Stomach (tissue), 9 donors: ENCODE results near the gene IFNA14. TPM values are rescaled to one million over a fixed set of nuclear protein-coding genes. Genes with fewer than 3 reads are reported as not detected.
"Not testable (repeated sequence)": the region's sequence is repeated elsewhere in the genome, so short reads cannot be mapped to it uniquely, and the experiment has no call there.

ENCODE experiments used
- DNase-seq, 2 donors: peaks; one replicate each; pipeline versions ENCODE4 v3.0.0 to v3.0.0-alpha.2; 2013 to 2019
- H3K27ac ChIP-seq, 5 donors: fragments of 200-600 bp in 4 of 5; sonication (generic) in 4 of 5; one replicate each; pipeline ENCODE4 v1.5.1; 2013 to 2019; ENCODE audit warnings: mild to moderate bottlenecking in 1 of 5, moderate library complexity in 1 of 5
- H3K27me3 ChIP-seq, 3 donors: fragments of 200-600 bp; sonication (generic); one replicate each; pipeline ENCODE4 v1.5.1; 2017 to 2019; ENCODE audit warnings: mixed run types in 1 of 3
- H3K36me3 ChIP-seq, 4 donors: fragments of 200-600 bp; sonication (generic); 1 replicate in 3 of 4; 2 replicates in 1 of 4; pipeline ENCODE4 v1.5.1; 2016 to 2019
- H3K4me1 ChIP-seq, 4 donors: fragments of 200-600 bp; sonication (generic); one replicate each; pipeline ENCODE4 v1.5.1; 2016 to 2019
- H3K4me3 ChIP-seq, 4 donors: fragments of 200-600 bp; sonication (generic) in 3 of 4; one replicate each; pipeline ENCODE4 v1.5.1; 2016 to 2019; ENCODE audit warnings: mild to moderate bottlenecking in 1 of 4
- H3K9me3 ChIP-seq, 4 donors: fragments of 200-600 bp; sonication (generic); one replicate each; pipeline ENCODE4 v1.5.1; 2016 to 2019
- CTCF ChIP-seq, 7 experiments: fragments of 450-650 bp in 4 of 7; fragments of 200-600 bp in 3 of 7; sonication (generic) in 3 of 7; IDR thresholded peaks; one replicate each; pipeline ENCODE4 v1.5.1; 2016 to 2019; ENCODE audit warnings: antibody characterized with exemption in 7 of 7, control low read depth in 2 of 7, mild to moderate bottlenecking in 1 of 7
- EP300 ChIP-seq: sonication (generic); formaldehyde crosslinking; IDR thresholded peaks from one replicate; pipeline ENCODE4 v1.6.1; 2017; ENCODE audit warnings: antibody characterized with exemption
- POLR2A ChIP-seq, 4 donors: fragments of 450-650 bp; IDR thresholded peaks; one replicate each; pipeline ENCODE4 v1.6.1; 2016; ENCODE audit warnings: antibody characterized with exemption in 4 of 4, control low read depth in 2 of 4, mild to moderate bottlenecking in 1 of 4, moderate library complexity in 1 of 4
- POLR2AphosphoS5 ChIP-seq, 3 donors: sonication (generic); formaldehyde crosslinking; IDR thresholded peaks; one replicate each; pipeline ENCODE4 v1.6.1; 2016; ENCODE audit warnings: antibody characterized with exemption in 3 of 3
- WGBS, 5 donors: extraction: QIAGEN DNeasy Blood & Tissue Kit in 3 of 5; methylation state at CpG; one replicate each; pipeline versions ENCODE4 v1.1.5 to v1.1.7; 2013 to 2018; 5-methylcytosine and 5-hydroxymethylcytosine counted together
- intact Hi-C: fragments of 100-400 bp; cut with DNase I; formaldehyde crosslinking; loops from one replicate; pipeline ENCODE4 v1.15.1; 2023; ENCODE audit warnings: low total_unique reads
- polyA plus RNA-seq, 3 donors: library from polyadenylated mRNA; stranded (reverse); fragments of 200-250 nt; gene quantifications; one replicate each; pipeline ENCODE4 v1.2.3, GENCODE V29; 2013
- total RNA-seq, 5 donors: library from RNA; depleted of rRNA; stranded (reverse); fragments of >200 nt; gene quantifications; one replicate each; pipeline versions ENCODE4 v1.1.0 to v1.2.3, GENCODE V29; 2014 to 2016
- donor health status: healthy with polysubstance abuse.
- donor health status: Bipolar disorder and iron deficiency.
- donor health status: healthy.

The IFNA14 gene
- total and polyA plus RNA-seq, 8 donors: not detected

- Histone ChIP-seq H3K27ac (no peak overlapping the region), H3K4me3 (no peak overlapping the region), H3K27me3 (no peaks in the 10 kb centered on the region), H3K36me3 (no peaks in the 10 kb centered on the region), H3K4me1 (no peaks in the 10 kb centered on the region), H3K9me3 (no peaks in the 10 kb centered on the region)
- TF ChIP-seq EP300 (no peak), CTCF (IDR thresholded peaks at IDR 0.05) (no peak), POLR2A (IDR thresholded peaks at IDR 0.05) (no peak), POLR2AphosphoS5 (IDR thresholded peaks at IDR 0.05) (no peak)
- WGBS, 5 donors: 86 to 97% (median 93%) methylated on average over 3 to 7 of the region's 7 CpGs
- DNase-seq: no peak
- intact Hi-C loops: no loop called here
These were observed 29.5 kb downstream of the IFNA14 start for GRCh38 chr9:21210311-21210710.

GRCh38 chr9:21207043-21207442 is 32.8 kb downstream of the IFNA14 start, which contains the start of gene IFNA10:
Gene IFNA10, minus strand, starts transcription at chr9:21207143. Its CDS starts 46 bp downstream, at chr9:21207097.
- H3K27ac ChIP-seq, H3K36me3 ChIP-seq, H3K27me3 ChIP-seq, intact Hi-C loops, H3K4me3 ChIP-seq, DNase-seq, H3K4me1 ChIP-seq, H3K9me3 ChIP-seq: not testable (repeated sequence)
- WGBS, 5 donors: 77 to 88% (median 81%) methylated on average over 3 of the region's 3 CpGs

- Histone ChIP-seq H3K27ac (no peak overlapping the region), H3K4me3 (no peak overlapping the region), H3K4me1 (no peaks in the 10 kb centered on the region), H3K36me3 (no peaks in the 10 kb centered on the region), H3K27me3 (peaks cover 0 to 3% (median 0%) of the 10 kb centered on the region in 3 donors), H3K9me3 (no peaks in the 10 kb centered on the region)
- TF ChIP-seq CTCF (IDR thresholded peaks at IDR 0.05) (no peak), POLR2AphosphoS5 (IDR thresholded peaks at IDR 0.05) (no peak), EP300 (no peak), POLR2A (IDR thresholded peaks at IDR 0.05) (no peak)
- intact Hi-C loops: no loop called here
- DNase-seq: no peak
These were observed 34.6 kb downstream of the IFNA14 start for GRCh38 chr9:21205204-21205603.

- H3K27me3 ChIP-seq, H3K36me3 ChIP-seq, H3K4me1 ChIP-seq, H3K27ac ChIP-seq, intact Hi-C loops, DNase-seq, H3K9me3 ChIP-seq, H3K4me3 ChIP-seq: not testable (repeated sequence)
- WGBS, 5 donors: 58 to 70% (median 61%) methylated on average over 4 of the region's 4 CpGs
These were observed 37.7 kb downstream of the IFNA14 start, which contains the start of gene IFNA7 for GRCh38 chr9:21202105-21202504. Gene IFNA7, minus strand, starts transcription at chr9:21202205. Its CDS starts 40 bp downstream, at chr9:21202165.

- H3K36me3 ChIP-seq, intact Hi-C loops, H3K27ac ChIP-seq, H3K4me3 ChIP-seq, H3K9me3 ChIP-seq, H3K27me3 ChIP-seq, H3K4me1 ChIP-seq: not testable (repeated sequence)
- peak in 3 of 7 experiments; percentile 6 to 22 (median 15) for TF ChIP-seq CTCF (IDR thresholded peaks at IDR 0.05)
- DNase-seq: peak in 1 of 2 donors; percentile 7
- 42 to 48% (median 44%) methylated on average over 6 of the region's 6 CpGs for WGBS, 5 donors
These were observed 44.7 kb downstream of the IFNA14 start for GRCh38 chr9:21194867-21195776.

Other genes with a start within 250 kb of the IFNA14 start
- gene HACD4, start 208.4 kb downstream of the IFNA14 start, total RNA-seq: 10 to 100 TPM in 2 of 5 donors, 1 to 10 TPM in 2, under 1 TPM in 1; 0.29 to 12.1 (median 5.9) TPM
- 1 to 10 TPM; 1.6 to 4.1 (median 1.8) TPM for gene HACD4, start 208.4 kb downstream of the IFNA14 start, polyA plus RNA-seq
- gene IFNB1, start 162.1 kb downstream of the IFNA14 start, total RNA-seq: not detected
- not detected for gene IFNB1, start 162.1 kb downstream of the IFNA14 start, polyA plus RNA-seq
- not detected for gene IFNW1, start 98.2 kb downstream of the IFNA14 start, total RNA-seq
- not detected for gene IFNW1, start 98.2 kb downstream of the IFNA14 start, polyA plus RNA-seq
- not detected for gene IFNA21, start 73.3 kb downstream of the IFNA14 start, total RNA-seq
- not detected for gene IFNA21, start 73.3 kb downstream of the IFNA14 start, polyA plus RNA-seq
- not detected for gene IFNA4, start 52.4 kb downstream of the IFNA14 start, total RNA-seq
- gene IFNA4, start 52.4 kb downstream of the IFNA14 start, polyA plus RNA-seq: not detected
- gene IFNA7, start 37.8 kb downstream of the IFNA14 start, total RNA-seq: not detected
- not detected for gene IFNA7, start 37.8 kb downstream of the IFNA14 start, polyA plus RNA-seq
- not detected for gene IFNA10, start 32.9 kb downstream of the IFNA14 start, total RNA-seq
- not detected for gene IFNA10, start 32.9 kb downstream of the IFNA14 start, polyA plus RNA-seq
- gene IFNA16, start 22.7 kb downstream of the IFNA14 start, total RNA-seq: not detected
- not detected for gene IFNA16, start 22.7 kb downstream of the IFNA14 start, polyA plus RNA-seq
- not detected for gene IFNA17, start 11.8 kb downstream of the IFNA14 start, total RNA-seq
- gene IFNA17, start 11.8 kb downstream of the IFNA14 start, polyA plus RNA-seq: not detected
- gene IFNA5, start 65.3 kb upstream of the IFNA14 start, total RNA-seq: 1 to 10 TPM in 1 of 5 donors, under 1 TPM in 1, not detected in 3; 0.92 to 1.6 TPM
- not detected for gene IFNA5, start 65.3 kb upstream of the IFNA14 start, polyA plus RNA-seq
- gene KLHL9, start 95.4 kb upstream of the IFNA14 start, total RNA-seq: 10 to 100 TPM in 4 of 5 donors, 1 to 10 TPM in 1; 4.1 to 35.7 (median 14.5) TPM
- 1 to 10 TPM; 5.4 to 6.3 (median 6.0) TPM for gene KLHL9, start 95.4 kb upstream of the IFNA14 start, polyA plus RNA-seq
- gene IFNA6, start 110.9 kb upstream of the IFNA14 start, total RNA-seq: not detected
- not detected for gene IFNA6, start 110.9 kb upstream of the IFNA14 start, polyA plus RNA-seq
- not detected for gene IFNA13, start 128.1 kb upstream of the IFNA14 start, total RNA-seq
- not detected for gene IFNA13, start 128.1 kb upstream of the IFNA14 start, polyA plus RNA-seq
- gene IFNA2, start 145.4 kb upstream of the IFNA14 start, total RNA-seq: not detected
- gene IFNA2, start 145.4 kb upstream of the IFNA14 start, polyA plus RNA-seq: not detected
- not detected for gene IFNA8, start 169.1 kb upstream of the IFNA14 start, total RNA-seq
- gene IFNA8, start 169.1 kb upstream of the IFNA14 start, polyA plus RNA-seq: not detected
- gene IFNA1, start 200.4 kb upstream of the IFNA14 start, total RNA-seq: not detected
- gene IFNA1, start 200.4 kb upstream of the IFNA14 start, polyA plus RNA-seq: not detected
- 1 to 10 TPM in 1 of 5 donors, under 1 TPM in 1, not detected in 3; 0.73 to 2.9 TPM for gene IFNE, start 242.3 kb upstream of the IFNA14 start, total RNA-seq
- 1 to 10 TPM in 1 of 3 donors, not detected in 2; 1.8 TPM for gene IFNE, start 242.3 kb upstream of the IFNA14 start, polyA plus RNA-seq